ENCODE results near the gene ANKRD35.

Gene ANKRD35

GRCh38 chr1:145893306-145894055 lies 7.8 kb upstream of the ANKRD35 start:
- DNase-seq, result no peak

- DNase-seq, result no peak
Measured at GRCh38 chr1:145892486-145893087, 6.9 kb upstream of the ANKRD35 start.

GRCh38 chr1:145891587-145892485 lies 6.2 kb upstream of the ANKRD35 start:
- peak; percentile 98 to 99 for DNase-seq

GRCh38 chr1:145891143-145891542 lies 5.5 kb upstream of the ANKRD35 start:
- no peak for DNase-seq

GRCh38 chr1:145889722-145890121 lies 4.1 kb upstream of the ANKRD35 start:
- peak; percentile 73 to 79 for DNase-seq

GRCh38 chr1:145887631-145888030 lies 2.0 kb upstream of the ANKRD35 start:
- DNase-seq, result no peak

- no peak for DNase-seq
Measured at GRCh38 chr1:145886816-145887215, 1.1 kb upstream of the ANKRD35 start.

- no peak for DNase-seq
Measured at GRCh38 chr1:145886390-145886789, 724 bp upstream of the ANKRD35 start.

GRCh38 chr1:145884675-145885074 lies 991 bp downstream of the ANKRD35 start:
- no peak for DNase-seq

- DNase-seq, result peak; percentile 95
Measured at GRCh38 chr1:145879775-145880174, 5.9 kb downstream of the ANKRD35 start.

GRCh38 chr1:145878724-145879123 lies 6.9 kb downstream of the ANKRD35 start:
- peak; percentile 32 to 46 for DNase-seq

- no peak for DNase-seq
Measured at GRCh38 chr1:145877923-145878486, 7.7 kb downstream of the ANKRD35 start.

- no peak for DNase-seq
Measured at GRCh38 chr1:145874646-145875045, 11.0 kb downstream of the ANKRD35 start.

- DNase-seq, result no peak
Measured at GRCh38 chr1:145871994-145872924, 13.4 kb downstream of the ANKRD35 start.

- no peak for DNase-seq
Measured at GRCh38 chr1:145868232-145868631, 17.4 kb downstream of the ANKRD35 start.

GRCh38 chr1:145863282-145864018 lies 22.2 kb downstream of the ANKRD35 start:
- no peak for DNase-seq

- DNase-seq, result peak; percentile 83 to 89
Measured at GRCh38 chr1:145859491-145860023, 26.1 kb downstream of the ANKRD35 start.

GRCh38 chr1:145858901-145859490 lies 26.7 kb downstream of the ANKRD35 start, which contains the start of gene PIAS3:
PIAS3 (minus strand) TSS chr1:145859081; CDS start chr1:145858990, 91 bp downstream.
- peak; percentile 93 to 99 for DNase-seq

GRCh38 chr1:145858238-145858900 lies 27.3 kb downstream of the ANKRD35 start:
- peak in 1 of 2 experiments; percentile 40 for DNase-seq

GRCh38 chr1:145857170-145857569 lies 28.5 kb downstream of the ANKRD35 start:
- no peak for DNase-seq
